ENCODE results near the gene SUFU.

DNA sequence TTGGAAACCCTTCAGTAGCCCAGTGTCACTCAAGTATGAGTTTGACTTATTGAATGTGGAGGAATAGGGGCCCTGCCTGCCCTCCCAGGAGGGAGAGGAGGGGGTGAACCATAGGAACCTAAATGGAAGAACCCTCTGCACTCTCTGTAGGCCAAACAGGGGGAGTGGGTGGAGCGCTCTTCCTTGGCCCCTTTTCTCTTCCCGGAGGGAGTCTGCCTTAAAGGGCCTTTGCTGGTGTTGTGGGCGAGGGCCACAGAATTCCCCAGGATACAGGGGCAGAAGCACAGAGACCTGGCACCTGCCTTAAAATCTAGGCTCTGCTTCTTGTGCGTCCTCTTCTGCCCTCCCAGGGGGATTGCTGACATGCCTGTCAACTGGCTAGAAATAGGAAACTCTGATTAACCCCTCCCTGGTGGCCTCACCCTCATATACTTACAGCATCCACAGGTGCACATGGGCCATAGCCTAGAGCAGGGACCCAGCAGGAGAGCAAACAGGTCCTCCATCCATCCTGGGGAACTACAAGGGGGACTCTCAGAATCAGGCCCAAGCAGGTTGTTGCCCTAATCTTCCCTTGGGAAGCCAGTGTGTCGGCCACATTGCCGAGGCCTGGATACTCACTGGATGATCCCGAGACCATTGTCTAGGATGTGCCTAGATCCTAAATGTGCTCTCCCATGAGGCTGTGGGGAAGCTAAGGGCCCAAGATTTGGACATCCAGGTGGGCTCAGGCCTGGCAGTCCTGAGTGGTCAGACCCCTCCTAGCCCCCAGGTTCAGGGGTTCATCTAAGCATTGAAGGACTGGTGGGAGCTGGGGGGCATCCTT, 143.9 kb downstream of the SUFU start:
- no peak for TF ChIP-seq POLR2A (IDR thresholded peaks at IDR 0.05; ENCODE audit: low read depth, low read length)
- TF ChIP-seq TAF1 (IDR thresholded peaks at IDR 0.05; ENCODE audit: borderline replicate concordance, low read depth, low read length): no peak
- TF ChIP-seq POLR2AphosphoS5 (IDR thresholded peaks at IDR 0.05; ENCODE audit: low read depth, low read length): no peak
